Activated CD8-positive, alpha-beta memory T cell treated with anti-CD3 and anti-CD28 coated beads, Interleukin-2, amount 50 U/mL, for 1 hour (primary cell): ENCODE data around the gene EML6.

Source experiments
- DNase-seq: peaks from one replicate; pipeline ENCODE4 v3.0.0-alpha.2; 2020; ENCODE audit errors: extremely low read depth

EML6 gene

GRCh38 chr2:54757500-54757899, 34.0 kb downstream of the EML6 start:
- DNase-seq = no peak

DNA sequence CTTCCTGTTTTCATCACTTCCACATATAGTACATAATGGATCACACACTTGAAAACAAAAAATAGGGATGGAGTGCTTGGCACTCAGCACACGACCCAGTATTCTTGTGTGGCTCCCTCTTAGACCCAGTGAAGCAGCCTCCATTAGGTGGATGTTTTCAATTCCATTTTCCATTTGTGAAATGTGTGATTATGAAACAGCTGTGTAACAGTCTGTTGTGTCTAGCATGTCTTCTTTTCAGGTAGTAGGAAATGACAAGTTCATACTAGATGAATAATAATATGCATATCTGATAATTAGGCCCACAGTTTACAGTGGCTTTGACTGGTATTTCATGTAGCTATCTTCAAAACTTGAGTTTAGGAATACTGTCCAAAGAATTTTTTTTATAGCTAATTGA, 35.5 kb downstream of the EML6 start:
- DNase-seq = no peak

GRCh38 chr2:54760310-54760709, 36.8 kb downstream of the EML6 start:
- no peak for DNase-seq

DNA sequence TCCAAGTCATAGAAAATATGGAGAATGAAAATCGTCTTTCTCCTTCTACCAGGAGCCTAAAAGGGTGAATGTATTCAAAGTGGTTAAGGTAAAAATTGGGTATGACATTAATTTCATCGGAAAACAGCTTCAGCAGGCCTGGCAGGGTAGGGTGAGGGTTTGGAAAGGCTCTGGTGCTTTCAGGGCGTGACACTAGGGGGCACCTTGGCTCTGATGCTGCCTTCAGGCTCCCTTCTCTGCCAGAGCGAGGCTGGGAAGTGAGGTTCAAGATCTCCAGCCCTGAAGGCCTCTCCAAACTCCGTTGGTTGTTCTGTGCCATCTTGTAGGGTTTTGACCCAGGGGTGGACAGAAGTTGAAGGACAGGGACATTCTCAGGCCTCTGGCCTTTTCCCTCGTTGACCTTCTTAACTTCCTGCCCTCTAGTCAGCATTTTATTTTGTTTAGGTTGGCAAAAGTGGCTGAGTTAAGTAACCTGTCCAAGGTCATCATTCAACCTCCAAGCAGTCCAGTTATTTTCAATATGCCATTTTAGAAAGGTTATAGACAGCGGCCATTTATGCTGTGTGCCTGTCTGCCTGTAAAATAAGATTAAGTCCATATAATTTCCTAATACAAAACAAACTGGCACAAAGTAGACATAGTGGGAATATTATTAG, 40.3 kb downstream of the EML6 start:
- DNase-seq = no peak

DNA sequence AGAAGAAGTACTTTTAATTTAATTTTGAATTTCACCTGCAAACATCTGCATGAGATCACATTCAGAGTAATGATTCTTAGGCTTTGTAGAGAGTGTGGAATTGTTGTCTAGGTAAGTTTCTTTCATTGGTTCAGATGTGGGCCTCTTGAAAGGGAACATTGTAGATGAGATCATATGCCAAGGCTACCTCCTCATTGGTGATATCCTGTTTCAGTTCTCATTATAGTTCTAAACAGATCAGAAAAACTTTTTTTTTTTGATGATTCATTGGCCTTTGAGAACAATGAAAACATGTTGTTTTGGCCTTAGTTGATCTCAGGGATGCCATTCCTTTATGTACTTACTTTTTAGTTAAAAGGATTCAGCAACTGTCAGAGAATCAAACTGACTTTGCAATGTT, 44.5 kb downstream of the EML6 start:
- no peak for DNase-seq

DNA sequence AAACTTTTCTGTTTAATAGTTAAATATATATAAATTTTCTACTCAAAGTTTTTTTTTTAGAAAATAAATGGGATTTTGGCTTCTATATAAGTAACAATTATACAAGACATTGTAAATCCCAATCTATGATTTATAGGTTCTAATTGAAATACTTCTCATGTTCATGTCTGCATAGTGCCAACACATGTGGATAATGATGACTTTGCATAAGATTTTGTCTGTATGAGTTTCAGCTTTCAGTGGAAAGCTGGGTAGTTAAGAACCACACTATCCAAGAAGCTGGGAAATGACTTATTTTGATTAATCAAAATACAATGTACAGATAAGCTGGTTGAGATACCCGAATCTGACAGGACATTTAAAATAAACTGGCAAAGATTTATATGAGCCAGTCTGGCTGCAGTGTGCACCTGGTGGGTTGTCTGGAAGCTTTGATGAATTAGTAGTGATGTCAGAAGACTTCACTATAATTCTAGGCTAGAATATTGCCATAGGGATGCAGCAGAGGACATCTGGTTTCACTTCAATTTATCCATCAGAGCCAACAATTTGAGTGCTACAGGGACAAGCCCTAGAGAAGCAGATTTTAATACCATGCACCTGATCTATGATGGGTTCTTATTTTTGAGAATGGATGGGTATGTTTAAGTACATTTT, 45.4 kb downstream of the EML6 start:
- DNase-seq = no peak

DNA sequence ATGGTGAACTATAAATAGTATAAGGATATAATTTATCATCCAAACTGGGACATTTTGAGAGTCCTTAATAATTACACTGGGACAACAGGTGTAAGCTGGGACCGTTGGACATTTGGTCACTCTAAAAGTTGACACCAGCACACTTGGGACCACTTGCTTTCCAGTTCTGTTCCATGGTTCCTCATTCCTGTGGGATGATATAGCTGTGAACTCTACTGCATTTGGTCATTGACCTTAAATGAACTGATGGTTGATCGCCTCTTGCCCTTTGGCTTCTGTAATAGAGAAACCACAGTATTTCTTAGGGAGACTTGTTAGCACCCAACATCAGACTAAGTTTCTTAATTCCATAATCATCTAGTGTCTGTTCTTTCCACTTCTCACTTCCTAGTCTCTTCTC, 46.7 kb downstream of the EML6 start:
- no peak for DNase-seq

GRCh38 chr2:54770676-54771075, 47.2 kb downstream of the EML6 start:
- no peak for DNase-seq

GRCh38 chr2:54771166-54771885, 47.9 kb downstream of the EML6 start:
- DNase-seq = no peak

DNA sequence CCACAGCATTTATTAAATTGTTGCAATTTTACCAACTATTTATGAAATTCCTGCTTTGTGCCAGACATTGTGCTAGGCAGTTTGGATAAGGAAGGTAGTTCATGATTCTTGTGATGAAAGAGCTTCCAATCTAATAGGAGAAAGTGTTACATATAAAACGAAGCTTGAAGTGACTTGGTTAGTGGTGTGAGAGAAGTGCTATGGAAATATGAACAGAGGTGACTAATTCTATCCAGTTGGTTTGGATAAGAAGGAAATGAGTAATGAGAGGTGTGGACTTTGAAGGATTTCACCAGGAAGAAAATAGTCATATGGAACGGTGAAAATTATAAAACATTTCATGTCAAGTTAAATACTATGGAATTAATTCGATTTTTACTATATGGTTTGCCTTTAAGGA, 48.6 kb downstream of the EML6 start:
- DNase-seq = no peak

DNA sequence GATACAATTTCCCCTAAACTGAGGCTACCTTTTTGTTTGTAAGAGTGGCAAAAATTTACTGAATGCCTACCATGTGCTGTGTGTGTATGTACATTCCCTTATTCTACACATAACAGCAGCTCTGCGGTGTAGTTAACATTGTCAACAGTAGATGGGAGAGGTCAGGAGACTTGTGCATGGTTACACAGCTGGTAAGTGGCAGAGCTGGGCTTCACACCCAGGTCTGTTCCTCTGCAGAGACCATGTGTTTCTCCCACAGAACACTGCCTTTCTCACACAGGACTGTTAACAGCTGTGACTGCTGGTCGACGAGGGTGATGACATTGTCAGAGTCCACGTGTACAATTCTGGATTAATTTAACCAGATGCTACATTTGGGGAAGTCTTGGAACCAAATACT, 49.1 kb downstream of the EML6 start:
- no peak for DNase-seq

- DNase-seq = no peak
These were observed 49.8 kb downstream of the EML6 start for GRCh38 chr2:54773233-54773632.

DNA sequence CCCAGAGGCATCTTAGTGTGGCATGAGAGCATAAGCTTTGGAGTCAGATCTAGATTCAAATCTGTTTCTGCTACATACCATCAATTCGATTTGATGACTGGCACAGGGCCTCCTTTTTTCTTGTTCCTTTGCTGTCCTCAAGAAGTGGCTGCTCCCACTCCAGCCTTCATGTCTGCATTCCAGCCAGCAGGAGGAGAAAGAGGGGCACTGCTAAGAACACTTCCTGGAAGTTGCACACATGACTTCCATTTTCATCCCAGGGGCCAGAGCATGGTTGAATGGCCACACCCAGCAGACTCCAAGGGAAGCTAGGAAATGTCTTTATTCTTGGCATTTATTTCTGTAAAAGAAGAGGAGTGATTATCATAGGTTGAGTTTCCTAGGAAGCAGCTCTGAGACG, 50.4 kb downstream of the EML6 start:
- no peak for DNase-seq

DNA sequence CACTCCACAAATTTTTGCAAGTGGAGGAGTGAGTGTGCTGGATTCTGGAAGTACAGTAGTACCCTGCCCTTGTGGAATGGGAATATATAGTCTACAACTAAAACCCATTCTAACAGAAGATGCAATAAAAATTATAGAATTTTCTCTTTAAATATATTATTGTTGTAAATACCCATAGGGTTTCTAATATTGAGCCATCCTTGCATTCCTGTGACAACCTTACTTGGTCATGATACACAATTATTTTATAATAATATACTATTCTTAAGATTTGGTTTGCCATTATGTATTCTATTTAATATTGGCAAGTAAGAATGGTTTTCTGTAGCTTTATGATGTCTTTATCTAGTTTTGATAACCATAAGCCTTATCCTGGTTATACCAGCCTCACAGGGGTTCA, 52.2 kb downstream of the EML6 start:
- DNase-seq = no peak

- no peak for DNase-seq
These were observed 53.0 kb downstream of the EML6 start for GRCh38 chr2:54776494-54776893.

DNA sequence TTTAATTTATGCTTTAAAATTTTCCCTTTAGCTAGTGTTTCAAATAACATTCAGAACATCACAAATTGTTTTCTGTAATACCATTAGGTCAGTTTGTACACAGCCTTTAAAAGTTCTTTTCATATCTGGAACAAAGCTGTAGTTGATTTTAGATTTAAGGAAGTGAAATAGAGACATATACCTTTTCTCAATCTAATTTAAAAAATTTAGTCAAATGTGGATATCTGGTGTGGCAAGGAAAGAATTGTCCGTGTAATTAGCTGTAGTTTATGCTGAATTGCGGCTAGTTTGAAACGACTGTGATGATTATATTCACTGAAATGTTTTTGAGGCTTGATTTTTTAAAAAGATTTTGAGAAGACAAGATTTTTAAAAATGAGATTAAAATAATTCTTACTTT, 59.9 kb downstream of the EML6 start:
- DNase-seq = no peak

DNA sequence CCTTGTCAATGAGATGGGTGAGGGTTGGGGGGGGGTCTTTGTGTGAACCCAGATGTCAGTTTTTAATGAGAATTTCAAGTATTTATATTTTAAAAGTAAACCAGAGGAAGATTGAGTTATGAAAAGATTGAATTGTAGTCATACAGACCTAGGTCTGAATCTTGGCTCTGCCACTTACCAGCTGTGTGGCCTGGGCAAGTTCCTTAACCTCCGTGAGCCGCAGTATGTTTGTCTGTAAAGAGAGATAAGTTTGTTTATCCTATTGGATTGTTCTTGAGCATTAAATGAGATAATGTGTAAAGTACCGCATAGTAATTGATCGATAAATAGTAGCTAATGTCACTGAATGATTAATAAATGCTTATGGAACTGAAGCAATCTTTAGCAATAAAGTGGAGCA, 63.8 kb downstream of the EML6 start:
- DNase-seq = no peak

GRCh38 chr2:54787755-54788366, 64.4 kb downstream of the EML6 start:
- no peak for DNase-seq

DNA sequence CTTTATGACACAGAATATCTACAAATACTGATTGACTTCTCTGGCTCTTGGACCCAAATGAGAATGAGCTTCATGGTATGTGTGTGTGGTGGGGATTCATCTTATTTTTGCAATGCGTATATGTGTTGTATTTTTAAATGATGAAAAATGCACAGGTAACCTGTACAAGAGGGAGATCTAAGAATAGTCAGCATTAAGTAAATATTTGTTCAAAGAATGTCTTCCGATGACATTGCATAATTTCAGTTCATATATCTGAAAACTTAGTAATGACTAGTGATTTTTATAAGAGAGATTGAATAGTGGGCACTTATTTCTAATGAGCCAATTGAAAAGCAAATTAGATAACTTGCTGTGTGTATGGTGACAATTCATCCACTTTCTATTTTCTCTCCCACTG, 66.4 kb downstream of the EML6 start:
- DNase-seq = no peak

- no peak for DNase-seq
These were observed 68.4 kb downstream of the EML6 start for GRCh38 chr2:54791831-54792230.

- DNase-seq = no peak
These were observed 73.8 kb downstream of the EML6 start for GRCh38 chr2:54797307-54797706.

- DNase-seq = no peak
These were observed 77.9 kb downstream of the EML6 start for GRCh38 chr2:54801352-54801751.
